Measurements from ENCODE around the gene HHIPL1.

HHIPL1 gene

GRCh38 chr14:99612071-99612737 lies 32.7 kb upstream of the HHIPL1 start:
- no peak for DNase-seq

- no peak for DNase-seq
Measured at GRCh38 chr14:99612738-99613330, 32.1 kb upstream of the HHIPL1 start.

- no peak for DNase-seq
Measured at GRCh38 chr14:99615497-99616157, 29.3 kb upstream of the HHIPL1 start.

GRCh38 chr14:99616832-99617800 lies 27.8 kb upstream of the HHIPL1 start:
- DNase-seq: no peak

- DNase-seq: no peak
Measured at GRCh38 chr14:99619835-99620834, 24.8 kb upstream of the HHIPL1 start.

- no peak for DNase-seq
Measured at GRCh38 chr14:99621948-99622347, 23.0 kb upstream of the HHIPL1 start.

GRCh38 chr14:99624024-99624423 lies 20.9 kb upstream of the HHIPL1 start:
- no peak for DNase-seq

- no peak for DNase-seq
Measured at GRCh38 chr14:99624971-99625370, 20.0 kb upstream of the HHIPL1 start.

GRCh38 chr14:99625476-99625875 lies 19.5 kb upstream of the HHIPL1 start:
- DNase-seq: no peak

GRCh38 chr14:99626041-99626648 lies 18.8 kb upstream of the HHIPL1 start:
- no peak for DNase-seq

- DNase-seq: no peak
Measured at GRCh38 chr14:99627100-99627499, 17.8 kb upstream of the HHIPL1 start.

GRCh38 chr14:99627510-99628381 lies 17.2 kb upstream of the HHIPL1 start:
- no peak for DNase-seq

- peak; percentile 57 to 62 for DNase-seq
Measured at GRCh38 chr14:99628887-99629618, 15.9 kb upstream of the HHIPL1 start.

GRCh38 chr14:99630202-99630601 lies 14.7 kb upstream of the HHIPL1 start:
- DNase-seq: no peak

GRCh38 chr14:99632410-99633035 lies 12.4 kb upstream of the HHIPL1 start:
- no peak for DNase-seq

GRCh38 chr14:99633141-99633540 lies 11.8 kb upstream of the HHIPL1 start:
- DNase-seq: no peak

- no peak for DNase-seq
Measured at GRCh38 chr14:99633918-99634317, 11.0 kb upstream of the HHIPL1 start.

GRCh38 chr14:99634443-99634842 lies 10.5 kb upstream of the HHIPL1 start:
- DNase-seq: no peak

GRCh38 chr14:99635116-99635515 lies 9.8 kb upstream of the HHIPL1 start:
- DNase-seq: no peak
